Panc1 (cell line): ENCODE results near the gene ALKAL2. TPM values are rescaled to one million over a fixed set of nuclear protein-coding genes. Genes with fewer than 3 reads are reported as not detected.

Source experiments
- ATAC-seq: fragments of 200-7000 bp; cut with Tn5 transposase; 2 replicates; pipeline ENCODE4 v1.9.1; 2020; ENCODE audit warnings: mild to moderate bottlenecking, moderate library complexity
- BruUV-seq: library from RNA; stranded (reverse); fragments of 400-500 nt; replicated peaks from 2 replicates; lab custom pipeline; 2021; lab: Mats Ljungman, UMichigan
- CTCF ChIA-PET: fragments of 300-600 bp; sonication (Branson Sonifier 250); formaldehyde crosslinking; loops from one replicate; lab custom pipeline; 2022; ENCODE audit warnings: antibody characterized with exemption; lab: Charles Lee
- POLR2A ChIA-PET: fragments of 300-600 bp; sonication (Branson Sonifier 250); formaldehyde crosslinking; loops from one replicate; lab custom pipeline; 2022; ENCODE audit warnings: antibody characterized with exemption; lab: Charles Lee
- DNase-seq: peaks from one replicate; pipeline ENCODE4 v3.0.0-alpha.2; 2010; ENCODE audit warnings: low read depth, low spot score
- H3K27ac ChIP-seq: 2 replicates; pipeline ENCODE4 v1.5.1; 2011; ENCODE audit warnings: mild to moderate bottlenecking, low read length, inconsistent platforms
- H3K27me3 ChIP-seq: fragments of 200-500 bp; sonication (Bioruptor generic); 2 replicates; pipeline ENCODE4 v1.6.0; 2014; ENCODE audit warnings: low read length, inconsistent platforms; ENCODE audit not compliant: control insufficient read depth, insufficient read depth
- H3K36me3 ChIP-seq: fragments of 200-500 bp; sonication (Bioruptor generic); 2 replicates; pipeline ENCODE4 v1.5.1; 2014; ENCODE audit warnings: inconsistent platforms, mild to moderate bottlenecking, low read length, moderate library complexity; ENCODE audit not compliant: control insufficient read depth, insufficient read depth
- H3K4me1 ChIP-seq: 2 replicates; pipeline ENCODE4 v1.5.1; 2011; ENCODE audit warnings: inconsistent platforms, mild to moderate bottlenecking, low read length, moderate library complexity; ENCODE audit not compliant: control insufficient read depth, insufficient read depth
- H3K4me3 ChIP-seq, 2 experiments: 2 replicates each; pipeline ENCODE4 v1.5.1; 2011 to 2012; ENCODE audit warnings: low read depth in 2 of 2, low read length in 2 of 2, mild to moderate bottlenecking in 2 of 2, inconsistent platforms in 1 of 2, moderate library complexity in 1 of 2
- H3K9me3 ChIP-seq: fragments of 200-500 bp; sonication (Bioruptor generic); 2 replicates; pipeline ENCODE4 v1.5.1; 2014; ENCODE audit warnings: low read depth, mild to moderate bottlenecking, inconsistent platforms, low read length, moderate library complexity; ENCODE audit not compliant: control insufficient read depth, insufficient read depth
- POLR2AphosphoS5 ChIP-seq: IDR thresholded peaks from 2 replicates; pipeline ENCODE4 v1.6.1; 2012; ENCODE audit warnings: mild to moderate bottlenecking, low read depth, low read length, moderate library complexity
- SIN3A ChIP-seq: IDR thresholded peaks from 2 replicates; pipeline ENCODE4 v1.6.1; 2012; ENCODE audit warnings: low read depth, mild to moderate bottlenecking, low read length, moderate library complexity, borderline replicate concordance; ENCODE audit not compliant: insufficient read depth
- TCF7L2 ChIP-seq: IDR thresholded peaks from 2 replicates; pipeline ENCODE4 v1.6.1; 2011; ENCODE audit warnings: mild to moderate bottlenecking, low read depth, low read length, inconsistent platforms
- in situ Hi-C: cut with HindIII; loops from 2 replicates; pipeline ENCODE4 v1.10.0; 2016; ENCODE audit warnings: low sequenced_read_pairs, low pct_unique_long_range_greater_than_20kb
- intact Hi-C: fragments of 100-400 bp; cut with micrococcal nuclease; formaldehyde crosslinking; loops from one replicate; pipeline ENCODE4 v1.10.0; 2022; ENCODE audit not compliant: unreplicated experiment
- total RNA-seq: library from RNA; stranded (reverse); gene quantifications from one replicate; pipeline ENCODE4 v1.2.1, GENCODE V29; 2021; ENCODE audit not compliant: unreplicated experiment
- TF ChIP-seq, protein P1 (sequence below): fragments of 450-650 bp; IDR thresholded peaks from 2 replicates; pipeline ENCODE4 v1.5.1; 2017; ENCODE audit warnings: mild to moderate bottlenecking
- TF ChIP-seq, protein P2 (sequence below), 2 experiments: IDR thresholded peaks; 2 replicates each; pipeline ENCODE4 v1.6.1; 2011 to 2012; ENCODE audit warnings: low read depth in 2 of 2, control low read depth in 1 of 2, low read length in 1 of 2, mild to moderate bottlenecking in 1 of 2, moderate library complexity in 1 of 2; ENCODE audit not compliant: insufficient read depth in 1 of 2

ALKAL2 gene
- total RNA-seq, 1 experiment from 2014 or later = not detected

DNA sequence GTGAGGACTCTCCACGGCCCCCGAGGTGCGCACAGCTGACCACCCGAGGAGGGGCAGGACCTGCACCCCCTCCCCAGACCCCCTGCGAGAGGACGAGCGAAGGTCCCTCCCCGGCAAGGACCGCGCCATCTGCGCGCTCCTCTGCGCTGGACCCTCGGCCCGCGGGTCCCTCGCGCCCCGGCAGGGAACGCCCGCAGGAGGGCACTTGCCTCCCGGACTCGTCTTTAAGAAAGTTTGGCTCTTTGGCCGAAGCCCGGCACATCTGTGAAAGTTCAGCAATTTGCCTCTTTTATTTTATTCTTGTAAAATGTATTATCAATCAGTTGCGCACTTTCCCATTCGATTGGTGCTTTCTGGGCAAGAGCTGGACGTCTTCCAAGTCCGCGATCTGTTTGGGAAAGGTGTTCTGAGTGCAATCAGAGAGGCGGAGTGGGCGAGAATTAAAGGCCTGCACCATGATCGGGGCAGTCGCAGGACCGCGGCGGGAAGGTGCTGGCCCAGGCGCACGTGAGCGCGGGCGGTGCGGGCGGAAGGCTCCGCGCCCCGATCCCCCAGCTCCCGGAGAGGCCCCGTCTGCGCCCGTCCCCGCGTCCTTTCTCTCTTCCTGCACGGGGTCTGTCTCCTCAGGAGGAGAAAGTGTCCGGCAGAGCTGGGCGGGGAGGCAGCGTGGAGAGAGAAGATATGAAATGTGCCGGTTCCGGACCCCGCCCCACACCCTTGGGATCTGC is 1.6 kb upstream of the ALKAL2 start:
- Histone ChIP-seq H3K36me3 (no peaks in the 10 kb centered on the region), H3K27ac (no peak overlapping the region), H3K9me3 (no peaks in the 10 kb centered on the region), H3K27me3 (peaks cover 16% of the 10 kb centered on the region), H3K4me1 (no peaks in the 10 kb centered on the region; the same call in 1 of the 2 replicates), H3K4me3 (peak overlapping the region; percentile 43 to 63)
- ATAC-seq = peak; percentile 67
- no peak for DNase-seq
- in situ Hi-C loops = no loop called here
- ChIA-PET CTCF (no interaction called here), POLR2A (interaction anchor here (0.7 kb wide), 1 partner anchor 344 kb away, joined by 3 read pairs; no protein-coding TSS in a partner anchor)
- no peak for TF ChIP-seq POLR2AphosphoS5
- TF ChIP-seq, protein P1, sequence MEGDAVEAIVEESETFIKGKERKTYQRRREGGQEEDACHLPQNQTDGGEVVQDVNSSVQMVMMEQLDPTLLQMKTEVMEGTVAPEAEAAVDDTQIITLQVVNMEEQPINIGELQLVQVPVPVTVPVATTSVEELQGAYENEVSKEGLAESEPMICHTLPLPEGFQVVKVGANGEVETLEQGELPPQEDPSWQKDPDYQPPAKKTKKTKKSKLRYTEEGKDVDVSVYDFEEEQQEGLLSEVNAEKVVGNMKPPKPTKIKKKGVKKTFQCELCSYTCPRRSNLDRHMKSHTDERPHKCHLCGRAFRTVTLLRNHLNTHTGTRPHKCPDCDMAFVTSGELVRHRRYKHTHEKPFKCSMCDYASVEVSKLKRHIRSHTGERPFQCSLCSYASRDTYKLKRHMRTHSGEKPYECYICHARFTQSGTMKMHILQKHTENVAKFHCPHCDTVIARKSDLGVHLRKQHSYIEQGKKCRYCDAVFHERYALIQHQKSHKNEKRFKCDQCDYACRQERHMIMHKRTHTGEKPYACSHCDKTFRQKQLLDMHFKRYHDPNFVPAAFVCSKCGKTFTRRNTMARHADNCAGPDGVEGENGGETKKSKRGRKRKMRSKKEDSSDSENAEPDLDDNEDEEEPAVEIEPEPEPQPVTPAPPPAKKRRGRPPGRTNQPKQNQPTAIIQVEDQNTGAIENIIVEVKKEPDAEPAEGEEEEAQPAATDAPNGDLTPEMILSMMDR = no peak
- TF ChIP-seq, protein P2, sequence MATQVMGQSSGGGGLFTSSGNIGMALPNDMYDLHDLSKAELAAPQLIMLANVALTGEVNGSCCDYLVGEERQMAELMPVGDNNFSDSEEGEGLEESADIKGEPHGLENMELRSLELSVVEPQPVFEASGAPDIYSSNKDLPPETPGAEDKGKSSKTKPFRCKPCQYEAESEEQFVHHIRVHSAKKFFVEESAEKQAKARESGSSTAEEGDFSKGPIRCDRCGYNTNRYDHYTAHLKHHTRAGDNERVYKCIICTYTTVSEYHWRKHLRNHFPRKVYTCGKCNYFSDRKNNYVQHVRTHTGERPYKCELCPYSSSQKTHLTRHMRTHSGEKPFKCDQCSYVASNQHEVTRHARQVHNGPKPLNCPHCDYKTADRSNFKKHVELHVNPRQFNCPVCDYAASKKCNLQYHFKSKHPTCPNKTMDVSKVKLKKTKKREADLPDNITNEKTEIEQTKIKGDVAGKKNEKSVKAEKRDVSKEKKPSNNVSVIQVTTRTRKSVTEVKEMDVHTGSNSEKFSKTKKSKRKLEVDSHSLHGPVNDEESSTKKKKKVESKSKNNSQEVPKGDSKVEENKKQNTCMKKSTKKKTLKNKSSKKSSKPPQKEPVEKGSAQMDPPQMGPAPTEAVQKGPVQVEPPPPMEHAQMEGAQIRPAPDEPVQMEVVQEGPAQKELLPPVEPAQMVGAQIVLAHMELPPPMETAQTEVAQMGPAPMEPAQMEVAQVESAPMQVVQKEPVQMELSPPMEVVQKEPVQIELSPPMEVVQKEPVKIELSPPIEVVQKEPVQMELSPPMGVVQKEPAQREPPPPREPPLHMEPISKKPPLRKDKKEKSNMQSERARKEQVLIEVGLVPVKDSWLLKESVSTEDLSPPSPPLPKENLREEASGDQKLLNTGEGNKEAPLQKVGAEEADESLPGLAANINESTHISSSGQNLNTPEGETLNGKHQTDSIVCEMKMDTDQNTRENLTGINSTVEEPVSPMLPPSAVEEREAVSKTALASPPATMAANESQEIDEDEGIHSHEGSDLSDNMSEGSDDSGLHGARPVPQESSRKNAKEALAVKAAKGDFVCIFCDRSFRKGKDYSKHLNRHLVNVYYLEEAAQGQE (IDR thresholded peaks at IDR 0.05; ENCODE audit: insufficient read depth in 1 of 2, low read depth in 2 of 2, low read length in 1 of 2) = no peak
- TF ChIP-seq TCF7L2 = no peak; the same call in 1 of the 2 replicates
- TF ChIP-seq SIN3A = no peak
- BruUV-seq = no TSS peak
- intact Hi-C loops = loop anchor here (2.0 to 5.0 kb wide), 2 partner anchors 42 to 117 kb away; no protein-coding TSS in a partner anchor

DNA sequence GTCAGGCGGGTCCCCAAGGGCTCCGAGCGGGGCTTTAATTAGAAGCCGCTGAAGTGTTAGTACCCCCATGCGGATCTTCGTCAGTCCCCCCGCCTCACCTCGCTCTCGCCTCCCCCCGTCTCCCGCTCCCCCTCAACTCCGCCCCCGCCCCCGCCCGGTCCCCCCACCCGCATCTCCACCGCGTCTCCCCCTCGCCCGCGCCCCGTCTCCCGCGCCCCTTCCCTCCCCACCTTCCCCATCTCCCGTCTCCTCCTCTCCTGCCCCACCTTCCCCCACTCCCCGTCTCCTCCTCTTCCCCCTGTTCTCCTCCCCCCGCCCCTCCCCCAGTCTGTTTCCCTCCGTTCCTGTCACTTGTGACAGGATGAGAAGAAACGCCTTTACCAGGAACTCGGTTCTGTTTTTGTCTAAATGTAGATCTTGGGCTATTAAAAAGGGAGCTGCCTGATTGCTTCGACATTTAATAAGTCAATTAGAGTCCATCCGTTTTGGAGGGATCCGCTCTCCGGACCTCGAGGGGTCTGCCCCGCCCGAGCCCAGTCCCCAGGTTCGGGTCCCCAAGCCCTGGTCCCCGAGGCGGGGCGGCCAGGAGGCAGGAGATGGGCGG is 969 bp upstream of the ALKAL2 start:
- ChIA-PET POLR2A (interaction anchor here (0.7 kb wide), 1 partner anchor 345 kb away, joined by 3 read pairs; no protein-coding TSS in a partner anchor), CTCF (no interaction called here)
- peaks cover 16% of the 10 kb centered on the region for H3K27me3 ChIP-seq
- no peaks in the 10 kb centered on the region; the same call in none of the 2 replicates for H3K4me1 ChIP-seq
- H3K36me3 ChIP-seq = no peaks in the 10 kb centered on the region
- TF ChIP-seq SIN3A (no peak), TCF7L2 (no peak), POLR2AphosphoS5 (no peak)
- TF ChIP-seq, protein P1 = no peak
- TF ChIP-seq, protein P2 (IDR thresholded peaks at IDR 0.05; ENCODE audit: insufficient read depth in 1 of 2, low read depth in 2 of 2, low read length in 1 of 2) = no peak
- no peak overlapping the region for H3K27ac ChIP-seq
- in situ Hi-C loops = no loop called here
- peak overlapping the region; percentile 43 to 63 for H3K4me3 ChIP-seq
- BruUV-seq = no TSS peak
- ATAC-seq (no peak), DNase-seq (no peak)
- no peaks in the 10 kb centered on the region for H3K9me3 ChIP-seq
- intact Hi-C loops = no loop called here
